NCI-H2196 (cell line): Measurements from ENCODE around the gene MLLT3.

ENCODE experiments used
- DNase-seq: peaks from one replicate; lab custom pipeline; 2025; ENCODE audit not compliant: unreplicated experiment; lab: John Stamatoyannopoulos, UW

Gene MLLT3

DNA sequence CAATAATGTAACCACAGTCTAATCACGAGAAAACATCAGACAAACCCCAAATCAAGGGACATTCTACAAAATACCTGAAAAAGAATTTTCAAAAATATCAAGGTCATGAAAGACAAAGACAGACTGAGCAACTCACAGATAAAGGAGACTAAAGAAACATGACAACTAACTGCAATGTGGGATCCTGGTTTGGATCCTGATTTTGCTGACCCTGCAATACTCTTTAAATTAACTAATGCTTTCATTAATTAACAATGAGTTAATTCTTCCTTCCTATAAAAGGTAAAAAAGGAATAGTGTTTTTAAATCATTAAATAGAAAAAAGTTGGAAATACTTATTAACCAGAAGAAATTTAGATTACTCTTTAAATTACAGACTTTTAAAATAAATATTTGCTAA is 103.6 kb downstream of the MLLT3 start:
- no peak for DNase-seq

- peak; percentile 10 for DNase-seq
These were observed 109.0 kb downstream of the MLLT3 start for GRCh38 chr9:20513126-20513913.

GRCh38 chr9:20512636-20513035 is 109.7 kb downstream of the MLLT3 start:
- no peak for DNase-seq

DNA sequence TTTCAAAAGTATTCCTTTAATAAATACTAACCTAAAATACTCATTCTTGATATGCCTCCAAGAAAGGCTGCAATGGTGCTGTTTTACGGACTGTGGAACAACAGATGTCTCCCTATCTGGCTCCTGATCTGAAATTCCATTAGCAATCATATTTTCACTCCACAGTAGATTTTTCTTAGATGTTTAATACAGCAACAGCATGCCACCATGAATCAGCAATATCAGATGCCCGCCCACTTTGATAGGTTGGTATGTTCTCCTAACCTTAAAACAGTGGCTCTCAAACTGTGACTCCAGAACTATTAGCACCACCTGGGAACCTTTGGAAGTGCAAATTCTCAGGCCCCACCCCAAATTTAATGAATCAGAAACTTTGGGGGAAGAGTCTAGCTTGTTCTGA is 110.2 kb downstream of the MLLT3 start:
- DNase-seq = no peak

GRCh38 chr9:20511686-20512085 is 110.6 kb downstream of the MLLT3 start:
- no peak for DNase-seq

GRCh38 chr9:20509466-20509865 is 112.8 kb downstream of the MLLT3 start:
- no peak for DNase-seq

GRCh38 chr9:20508242-20508641 is 114.1 kb downstream of the MLLT3 start:
- peak; percentile 11 for DNase-seq

DNA sequence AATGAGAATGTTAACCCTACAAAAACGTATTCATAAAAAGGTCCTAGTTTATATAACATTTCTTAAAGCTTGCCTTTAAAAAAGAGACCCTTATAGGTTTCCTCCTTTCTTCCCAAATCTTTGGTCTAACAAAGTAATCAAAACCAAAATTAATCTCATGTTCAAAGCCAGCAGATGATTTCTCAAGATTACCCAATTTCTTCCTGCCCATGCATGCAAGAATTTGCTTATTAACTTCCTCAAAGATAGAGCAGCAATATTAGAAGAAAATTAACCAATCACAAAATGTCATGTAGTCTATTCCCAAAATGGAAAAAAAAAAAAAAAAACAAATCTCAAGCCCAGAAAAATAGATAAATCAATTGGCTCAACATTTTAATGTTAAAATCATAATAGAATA is 114.9 kb downstream of the MLLT3 start:
- DNase-seq = no peak

DNA sequence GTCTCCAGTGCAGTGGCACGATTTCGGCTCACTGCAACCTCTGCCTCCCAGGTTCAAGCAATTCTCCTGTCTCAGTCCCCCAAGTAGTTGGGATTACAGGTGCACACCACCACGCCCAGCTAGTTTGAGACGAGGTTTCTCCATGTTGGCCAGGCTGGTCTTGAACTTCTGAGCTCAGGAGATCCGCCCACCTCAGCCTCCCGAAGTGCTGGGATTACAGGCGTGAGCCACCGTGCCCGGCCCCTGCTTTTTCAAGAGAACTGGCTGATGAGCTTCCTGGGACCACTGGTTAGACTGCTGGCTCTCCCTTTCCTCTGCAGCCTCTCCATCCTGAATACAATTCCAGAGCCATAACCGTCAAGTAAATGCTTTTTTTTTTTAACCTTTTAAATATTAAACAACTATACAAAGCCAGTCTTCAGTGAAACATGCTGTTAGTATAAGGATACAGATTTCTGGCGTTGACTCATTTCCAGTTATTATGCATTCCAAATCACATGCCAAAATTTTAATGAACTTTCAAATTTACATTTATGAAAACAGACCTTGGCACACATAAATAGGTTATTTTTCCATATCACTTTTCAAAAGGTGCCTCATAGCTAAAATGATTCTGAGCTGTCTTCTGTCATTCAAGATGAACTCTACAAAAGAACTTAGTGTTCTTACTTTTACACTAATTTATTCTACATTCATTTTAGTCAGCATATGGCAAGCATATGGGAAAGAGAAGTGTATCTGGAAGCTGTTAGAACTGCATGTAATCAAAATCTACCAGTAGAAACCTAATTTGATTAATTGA is 116.0 kb downstream of the MLLT3 start:
- DNase-seq = no peak

- DNase-seq = no peak
These were observed 116.7 kb downstream of the MLLT3 start for GRCh38 chr9:20505574-20505973.

GRCh38 chr9:20504930-20505329 is 117.4 kb downstream of the MLLT3 start:
- no peak for DNase-seq

DNA sequence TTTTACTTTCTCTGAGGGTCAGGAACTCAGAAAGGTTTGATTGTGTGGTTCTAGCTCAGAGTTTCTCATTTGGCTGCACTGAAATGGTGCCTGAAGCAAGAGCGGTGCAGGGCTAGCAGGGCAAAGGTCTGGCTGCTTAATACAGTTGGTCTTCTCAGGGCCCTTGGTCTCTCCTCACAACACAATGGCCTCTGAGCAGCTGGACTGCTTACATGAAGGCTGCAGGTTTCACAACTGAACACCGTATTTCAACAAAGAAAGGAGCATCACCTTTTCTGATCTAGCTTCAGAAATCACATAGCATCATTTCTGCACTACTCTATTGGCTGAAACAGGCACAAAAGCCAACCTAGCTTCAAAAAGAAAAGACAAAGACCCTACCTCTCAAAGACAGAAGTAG is 122.2 kb downstream of the MLLT3 start:
- DNase-seq = no peak

GRCh38 chr9:20499013-20499412 is 123.3 kb downstream of the MLLT3 start:
- no peak for DNase-seq

GRCh38 chr9:20496328-20496727 is 126.0 kb downstream of the MLLT3 start:
- DNase-seq = no peak

DNA sequence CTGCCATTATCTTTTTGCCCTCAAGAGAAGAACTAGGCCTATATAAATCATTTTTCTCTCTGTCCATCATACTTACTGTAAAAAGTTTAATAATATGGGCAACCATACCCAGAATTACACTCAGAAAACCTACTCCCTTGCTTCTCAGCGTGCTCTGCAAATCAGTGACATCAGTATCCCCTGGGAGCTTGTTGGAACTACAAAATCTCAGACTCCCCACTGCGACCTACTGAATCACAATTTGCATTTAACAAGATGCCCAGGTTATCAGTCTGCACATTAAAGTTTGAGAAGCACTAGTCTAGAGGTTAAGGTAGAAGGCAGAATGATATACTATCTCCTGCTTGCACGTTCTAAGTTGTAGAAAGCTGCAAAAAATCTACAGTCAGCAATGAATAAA is 127.2 kb downstream of the MLLT3 start:
- no peak for DNase-seq

DNA sequence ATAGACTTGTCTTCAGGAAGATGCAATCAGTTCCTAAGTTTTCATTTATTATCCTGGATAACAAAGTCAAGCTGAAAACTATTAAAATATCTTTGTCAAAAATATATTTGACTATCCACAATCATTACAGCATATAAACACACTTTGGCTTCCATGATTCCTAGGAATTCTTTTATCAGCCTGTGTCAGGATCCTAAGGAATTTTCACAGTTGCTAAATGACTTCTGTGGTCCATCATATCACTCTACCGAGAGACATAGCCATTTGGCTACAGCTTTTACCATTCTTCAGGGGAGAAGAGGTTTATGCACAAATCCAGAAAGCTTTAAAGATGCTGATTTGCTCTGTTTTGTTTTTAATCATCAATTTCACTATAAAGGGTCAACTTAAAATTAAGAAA is 128.3 kb downstream of the MLLT3 start:
- no peak for DNase-seq

DNA sequence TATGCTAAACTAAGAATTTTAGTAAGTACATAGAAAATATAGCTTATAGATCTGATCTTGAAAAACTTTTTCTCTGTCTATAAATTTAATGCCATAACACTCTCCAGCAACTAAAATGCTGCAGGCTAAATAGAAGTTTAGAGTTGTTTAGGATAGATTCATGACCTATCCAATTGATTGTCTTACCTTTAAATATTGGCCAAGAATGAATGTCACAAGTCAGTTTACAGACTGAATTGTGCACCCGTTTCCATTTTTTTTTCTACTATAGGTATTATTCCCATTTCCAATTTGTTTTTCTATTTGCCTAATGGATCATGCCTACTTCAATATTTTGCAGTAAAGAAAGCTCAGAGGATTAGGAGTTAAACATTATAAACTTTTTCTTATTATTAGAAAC is 129.5 kb downstream of the MLLT3 start:
- DNase-seq = no peak

DNA sequence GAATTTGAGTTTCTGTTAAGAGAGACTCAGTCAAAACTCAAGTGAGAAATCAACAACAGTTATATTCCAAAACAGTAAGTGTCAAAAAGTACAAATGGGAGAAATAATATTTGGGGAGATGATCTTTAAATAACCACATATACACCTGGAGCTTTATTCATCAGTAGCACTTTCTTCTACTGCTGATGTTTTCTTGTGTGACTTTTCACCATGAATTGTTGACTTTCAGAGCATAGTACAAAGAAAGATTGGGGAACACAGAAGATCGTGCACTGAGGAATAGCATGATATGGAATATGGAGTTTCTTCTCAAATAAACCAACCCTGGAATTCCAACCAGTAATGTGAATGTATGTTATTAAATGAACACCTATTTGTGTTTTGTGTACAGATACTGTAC is 130.7 kb downstream of the MLLT3 start:
- DNase-seq = no peak

DNA sequence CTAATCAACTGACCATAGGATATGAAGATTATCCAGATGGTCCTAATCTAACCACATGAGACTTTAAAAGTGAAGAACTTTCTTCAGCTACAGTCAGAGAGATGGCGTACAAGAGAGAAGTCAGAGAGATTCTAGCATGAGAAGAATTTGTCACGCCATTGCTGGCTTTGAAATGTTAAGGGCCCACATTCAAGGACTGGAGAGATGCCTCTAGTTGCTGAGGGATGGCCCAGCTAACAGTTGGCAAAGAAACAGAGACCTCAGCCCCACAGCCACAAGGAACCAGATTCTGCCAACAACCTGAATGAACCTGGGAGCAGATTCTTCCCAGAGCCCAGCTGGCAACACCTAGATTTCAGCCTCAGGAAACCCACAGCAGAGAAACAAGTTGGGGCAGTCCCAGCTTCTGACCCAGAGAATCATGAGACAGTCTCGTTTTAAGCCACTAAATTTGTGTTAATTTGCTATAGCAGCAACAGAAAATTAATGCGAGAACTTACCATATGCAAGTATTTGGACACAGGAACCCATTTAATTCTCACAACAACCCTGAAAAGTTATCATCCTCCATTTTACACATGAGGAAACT is 132.0 kb downstream of the MLLT3 start:
- no peak for DNase-seq

GRCh38 chr9:20488691-20489090 is 133.6 kb downstream of the MLLT3 start:
- DNase-seq = no peak

- no peak for DNase-seq
These were observed 135.7 kb downstream of the MLLT3 start for GRCh38 chr9:20486552-20486951.

- no peak for DNase-seq
These were observed 140.9 kb downstream of the MLLT3 start for GRCh38 chr9:20481437-20481836.
